Measurements from ENCODE around the gene CTSO.
A peak's percentile ranks its signal among the peaks of the same experiment; 100 is the strongest.

The CTSO gene

GRCh38 chr4:155953151-155954117, at the start of gene CTSO:
CTSO (minus strand) TSS chr4:155953866; CDS start chr4:155953847, 19 bp downstream.
- FAIRE-seq = peak; percentile 81
- peak; percentile 45 for DNase-seq (ENCODE audit: extremely low spot score, insufficient read length, low read depth)

GRCh38 chr4:156000491-156000890, 46.8 kb upstream of the CTSO start:
- DNase-seq (ENCODE audit: extremely low spot score, insufficient read length, low read depth) (no peak), FAIRE-seq (no peak)

- FAIRE-seq = no peak
- no peak for DNase-seq (ENCODE audit: extremely low spot score, insufficient read length, low read depth)
Measured at GRCh38 chr4:155999725-156000124, 46.1 kb upstream of the CTSO start.

DNA sequence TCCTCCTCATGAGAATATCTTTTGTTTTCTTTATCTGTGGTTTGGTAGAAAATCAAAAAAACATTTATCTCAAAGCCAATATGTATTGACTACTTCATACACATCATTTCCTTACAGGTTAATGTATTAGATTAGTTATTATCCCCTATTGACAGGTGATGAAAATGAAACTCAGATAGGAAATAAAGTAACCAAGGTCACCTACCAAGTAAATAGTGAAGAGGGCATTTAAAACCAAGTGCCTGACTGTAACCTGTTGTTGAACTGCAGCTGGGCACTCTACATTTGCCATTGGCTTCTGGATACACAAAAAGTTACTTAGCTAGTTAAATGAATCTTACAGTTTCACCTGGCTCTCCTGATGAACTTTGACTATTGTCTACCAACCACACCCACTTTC, 41.4 kb upstream of the CTSO start:
- FAIRE-seq = no peak
- DNase-seq (ENCODE audit: extremely low spot score, insufficient read length, low read depth) = no peak

DNA sequence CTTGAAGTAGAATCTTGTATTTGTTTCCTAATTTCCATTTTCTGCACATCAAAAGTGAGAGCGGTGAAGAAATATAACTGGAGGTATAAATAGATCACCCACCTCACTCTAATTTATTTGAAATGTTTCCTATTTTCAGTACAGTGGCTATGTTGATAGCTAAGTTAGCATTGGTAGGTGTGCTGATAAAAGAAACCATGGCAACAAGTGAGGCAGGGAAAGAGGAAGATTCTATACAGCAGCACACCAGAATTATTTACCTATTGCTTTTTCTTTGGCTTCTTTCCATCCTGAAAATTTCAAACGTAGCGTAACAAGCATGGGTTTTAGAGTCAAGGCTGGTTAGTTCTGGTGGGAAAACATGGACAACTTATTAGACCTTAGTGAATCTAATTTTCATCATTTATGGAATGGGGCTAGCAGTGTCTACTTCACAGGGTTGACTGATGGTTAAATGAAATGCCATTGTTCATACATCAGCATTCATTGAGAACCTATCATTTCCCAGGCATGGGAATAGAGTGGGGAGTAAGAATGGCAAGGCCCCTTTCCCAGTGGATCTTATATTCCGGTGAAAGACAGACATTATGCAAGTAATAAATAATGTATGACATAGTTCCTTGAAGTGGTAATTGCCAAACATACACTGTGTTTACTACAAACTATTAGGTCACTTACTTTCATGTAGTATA, 30.6 kb upstream of the CTSO start:
- FAIRE-seq = no peak
- DNase-seq (ENCODE audit: extremely low spot score, insufficient read length, low read depth) = no peak

- no peak for FAIRE-seq
- no peak for DNase-seq (ENCODE audit: extremely low spot score, insufficient read length, low read depth)
Measured at GRCh38 chr4:155982736-155983385, 29.2 kb upstream of the CTSO start.

GRCh38 chr4:155978810-155979209, 25.1 kb upstream of the CTSO start:
- DNase-seq (ENCODE audit: extremely low spot score, insufficient read length, low read depth) (no peak), FAIRE-seq (no peak)

GRCh38 chr4:155975511-155975910, 21.8 kb upstream of the CTSO start:
- DNase-seq (ENCODE audit: extremely low spot score, insufficient read length, low read depth) (no peak), FAIRE-seq (peak; percentile 24)

DNA sequence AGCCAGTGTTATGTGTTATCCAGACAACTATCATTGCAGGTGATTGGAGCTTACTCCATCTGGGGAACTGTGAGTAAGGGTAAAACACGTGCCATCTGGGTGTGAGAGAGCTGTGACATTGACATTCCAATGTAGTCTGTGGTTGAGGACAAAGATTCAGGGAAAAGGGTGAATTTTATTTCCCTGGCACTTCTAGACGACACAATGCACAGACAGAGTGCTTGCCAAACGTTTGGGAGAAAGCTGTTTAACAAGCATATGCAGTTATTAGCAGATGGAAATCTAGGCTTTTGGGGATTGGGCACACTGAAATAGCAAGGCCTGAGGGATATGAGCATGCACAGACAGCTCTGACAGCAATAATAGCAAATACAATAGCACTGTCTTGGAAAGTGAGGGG, 21.3 kb upstream of the CTSO start:
- DNase-seq (ENCODE audit: extremely low spot score, insufficient read length, low read depth) = no peak
- no peak for FAIRE-seq

GRCh38 chr4:155974476-155974749, 20.7 kb upstream of the CTSO start:
- peak; percentile 80 for FAIRE-seq
- DNase-seq (ENCODE audit: extremely low spot score, insufficient read length, low read depth) = no peak

GRCh38 chr4:155973639-155974475, 20.2 kb upstream of the CTSO start:
- FAIRE-seq (peak; percentile 44), DNase-seq (ENCODE audit: extremely low spot score, insufficient read length, low read depth) (no peak)

DNA sequence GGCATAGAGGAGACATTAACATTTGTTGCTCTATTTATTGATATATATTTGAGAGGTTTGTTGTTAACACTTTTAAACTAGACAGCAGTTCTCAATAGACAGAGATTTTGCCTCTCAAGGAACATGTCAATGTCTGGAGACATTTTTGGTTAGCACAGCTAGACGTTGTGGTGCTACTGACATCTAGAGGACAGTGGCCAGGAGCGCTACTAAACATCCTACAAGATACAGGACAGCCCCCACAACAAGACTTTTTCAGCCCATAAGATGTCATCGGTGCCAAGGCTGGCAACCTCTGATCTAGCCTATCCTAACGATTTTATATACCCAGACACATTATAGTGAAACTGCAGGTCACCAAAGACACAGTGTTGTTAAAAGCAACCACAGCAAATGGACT, 18.4 kb upstream of the CTSO start:
- DNase-seq (ENCODE audit: extremely low spot score, insufficient read length, low read depth) (no peak), FAIRE-seq (peak; percentile 33)

- DNase-seq (ENCODE audit: extremely low spot score, insufficient read length, low read depth) (no peak), FAIRE-seq (no peak)
Measured at GRCh38 chr4:155966731-155967395, 13.2 kb upstream of the CTSO start.

DNA sequence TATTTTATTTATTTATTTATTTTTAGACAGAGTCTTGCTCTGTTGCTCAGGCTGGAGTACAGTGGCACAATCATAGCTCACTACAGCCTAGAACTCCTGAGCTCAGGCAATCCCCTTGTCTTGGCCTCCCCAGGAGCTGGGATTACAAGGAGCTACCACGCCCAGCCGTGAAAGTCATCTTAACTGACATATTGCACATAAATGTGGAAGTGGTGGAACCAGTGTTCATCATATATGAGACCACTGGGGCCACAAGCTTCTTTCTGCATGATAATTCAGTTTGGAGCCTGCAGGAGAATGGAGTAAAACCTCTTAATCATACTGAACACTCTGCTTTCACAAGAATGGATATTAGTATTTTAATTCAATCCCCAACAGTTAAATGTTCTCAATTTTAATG, 12.5 kb upstream of the CTSO start:
- FAIRE-seq = no peak

DNA sequence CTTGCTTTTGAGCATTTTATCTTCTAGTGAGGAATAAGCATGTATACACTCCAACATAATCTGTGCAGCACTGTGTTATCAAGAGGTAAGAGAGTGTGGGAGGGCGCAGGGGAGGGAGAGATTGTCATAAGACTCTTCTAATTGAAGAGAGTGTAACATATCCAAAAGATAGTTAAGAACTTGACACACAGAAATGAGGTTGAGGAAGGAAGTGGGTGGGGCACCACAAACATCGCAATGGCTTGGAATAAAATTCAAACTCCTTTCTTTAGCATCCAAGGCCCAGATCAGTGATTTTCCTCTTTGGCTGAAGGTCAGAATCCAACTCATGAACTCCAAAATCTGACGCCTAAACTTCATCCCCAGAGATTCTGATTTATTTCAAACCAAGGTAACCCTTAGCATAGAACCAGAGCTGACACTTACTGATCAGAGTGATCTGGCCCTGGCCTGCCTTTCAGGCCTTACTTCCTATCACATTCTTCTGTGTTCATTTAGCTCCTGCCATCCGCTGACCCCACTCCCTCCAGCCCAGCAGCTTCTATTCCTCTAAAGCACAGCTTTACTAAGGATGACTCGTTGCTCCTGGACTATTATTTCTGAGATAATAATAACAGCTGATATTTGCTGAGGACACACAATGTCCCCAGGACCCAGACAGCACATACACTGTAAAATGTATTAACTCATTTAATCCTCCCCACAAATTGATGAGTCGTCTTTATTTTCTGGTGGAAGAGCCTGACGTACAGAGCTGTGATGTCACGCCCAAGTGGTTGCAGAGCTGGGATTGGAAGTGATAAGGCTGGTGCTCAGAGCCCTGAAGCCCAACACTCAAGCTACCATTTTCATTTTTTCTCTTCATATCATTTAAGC, 10.6 kb upstream of the CTSO start:
- FAIRE-seq = no peak
- DNase-seq (ENCODE audit: extremely low spot score, insufficient read length, low read depth) = no peak

More for the DNA sequence above, 12.5 kb upstream of the CTSO start:
- DNase-seq (ENCODE audit: extremely low spot score, insufficient read length, low read depth) = no peak

DNA sequence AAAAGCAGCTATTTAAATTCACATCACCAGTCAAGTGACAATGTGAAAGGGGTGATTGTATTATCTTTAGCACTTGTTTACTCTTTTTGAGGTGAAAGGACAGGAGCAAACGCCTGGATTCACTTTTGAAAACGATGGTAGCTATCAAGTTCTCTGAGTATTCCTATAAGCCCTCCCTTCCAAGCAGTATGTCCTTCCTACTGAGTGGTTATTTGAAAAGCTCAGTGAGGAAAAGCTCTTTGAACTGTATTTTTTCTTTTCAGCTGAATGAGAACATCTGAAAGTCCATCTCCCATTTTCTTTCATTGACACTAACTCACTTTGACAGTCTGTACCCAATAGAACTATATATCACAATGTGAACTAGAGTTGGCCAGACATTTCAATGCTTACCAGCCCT, 9.1 kb upstream of the CTSO start:
- DNase-seq (ENCODE audit: extremely low spot score, insufficient read length, low read depth) = no peak
- no peak for FAIRE-seq

DNA sequence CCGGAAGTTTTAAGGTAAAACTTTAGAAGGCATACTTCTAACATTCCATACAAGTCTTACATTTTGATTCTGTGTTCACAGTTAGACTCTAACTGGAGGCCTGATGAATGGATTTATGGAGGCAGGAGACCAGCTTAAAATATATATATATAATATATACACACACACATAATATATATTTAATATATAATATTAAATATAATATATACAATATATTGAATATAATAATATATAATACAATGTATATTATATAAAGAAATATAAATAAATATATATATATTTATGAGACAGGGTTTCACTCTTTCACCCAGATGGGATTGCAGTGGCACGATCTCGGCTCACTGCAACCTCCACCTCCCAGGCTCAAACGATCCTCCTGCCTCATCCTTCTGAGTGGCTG, 7.9 kb upstream of the CTSO start:
- DNase-seq (ENCODE audit: extremely low spot score, insufficient read length, low read depth) (no peak), FAIRE-seq (no peak)

DNA sequence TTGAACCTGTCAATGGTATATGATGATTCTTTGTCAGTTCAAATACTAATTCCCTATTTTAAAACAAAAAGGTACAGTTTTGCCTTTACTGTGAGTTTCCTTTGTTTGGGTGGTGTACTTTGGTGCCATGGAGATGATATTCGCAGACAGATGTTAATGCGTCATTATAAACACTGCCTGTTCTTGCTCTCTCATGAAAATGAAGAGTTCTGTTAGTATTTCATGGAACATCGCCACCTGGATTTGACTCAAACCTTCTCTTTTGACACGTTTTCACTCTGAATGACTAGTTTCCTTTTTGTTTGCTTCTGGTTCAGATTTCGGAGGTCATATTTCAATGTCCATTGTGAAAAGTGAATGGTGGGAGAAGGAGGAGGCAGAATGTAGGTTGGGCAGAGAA, 6.9 kb upstream of the CTSO start:
- no peak for DNase-seq (ENCODE audit: extremely low spot score, insufficient read length, low read depth)
- no peak for FAIRE-seq

DNA sequence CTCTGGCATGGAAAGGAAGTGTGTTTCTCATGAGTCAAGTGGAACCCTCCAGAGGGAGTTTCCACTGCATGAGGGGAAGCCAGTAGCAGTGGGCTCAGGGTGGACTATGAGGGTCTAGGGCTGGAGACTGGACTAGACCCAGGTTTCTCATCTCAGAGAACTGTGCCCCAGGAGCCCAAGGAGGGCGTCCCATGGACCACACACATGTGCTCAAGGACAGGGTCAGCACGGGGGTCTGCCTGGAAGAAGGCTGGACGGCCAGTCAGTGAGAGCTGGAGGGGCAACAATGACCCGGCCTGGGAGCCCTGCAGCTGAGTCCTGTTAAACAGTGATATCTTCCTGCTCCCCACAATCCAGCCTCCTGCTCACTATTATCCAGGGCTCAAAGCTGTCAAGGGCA, 5.8 kb upstream of the CTSO start:
- FAIRE-seq (no peak), DNase-seq (ENCODE audit: extremely low spot score, insufficient read length, low read depth) (no peak)

All from GM18507 (cell line).